Measurements from ENCODE around the gene NOTCH4. TPM values are rescaled to one million over a fixed set of nuclear protein-coding genes. Genes with fewer than 3 reads are reported as not detected.

NOTCH4 gene
- 0.85 and 1.5 TPM in 2 replicates for total RNA-seq

DNA sequence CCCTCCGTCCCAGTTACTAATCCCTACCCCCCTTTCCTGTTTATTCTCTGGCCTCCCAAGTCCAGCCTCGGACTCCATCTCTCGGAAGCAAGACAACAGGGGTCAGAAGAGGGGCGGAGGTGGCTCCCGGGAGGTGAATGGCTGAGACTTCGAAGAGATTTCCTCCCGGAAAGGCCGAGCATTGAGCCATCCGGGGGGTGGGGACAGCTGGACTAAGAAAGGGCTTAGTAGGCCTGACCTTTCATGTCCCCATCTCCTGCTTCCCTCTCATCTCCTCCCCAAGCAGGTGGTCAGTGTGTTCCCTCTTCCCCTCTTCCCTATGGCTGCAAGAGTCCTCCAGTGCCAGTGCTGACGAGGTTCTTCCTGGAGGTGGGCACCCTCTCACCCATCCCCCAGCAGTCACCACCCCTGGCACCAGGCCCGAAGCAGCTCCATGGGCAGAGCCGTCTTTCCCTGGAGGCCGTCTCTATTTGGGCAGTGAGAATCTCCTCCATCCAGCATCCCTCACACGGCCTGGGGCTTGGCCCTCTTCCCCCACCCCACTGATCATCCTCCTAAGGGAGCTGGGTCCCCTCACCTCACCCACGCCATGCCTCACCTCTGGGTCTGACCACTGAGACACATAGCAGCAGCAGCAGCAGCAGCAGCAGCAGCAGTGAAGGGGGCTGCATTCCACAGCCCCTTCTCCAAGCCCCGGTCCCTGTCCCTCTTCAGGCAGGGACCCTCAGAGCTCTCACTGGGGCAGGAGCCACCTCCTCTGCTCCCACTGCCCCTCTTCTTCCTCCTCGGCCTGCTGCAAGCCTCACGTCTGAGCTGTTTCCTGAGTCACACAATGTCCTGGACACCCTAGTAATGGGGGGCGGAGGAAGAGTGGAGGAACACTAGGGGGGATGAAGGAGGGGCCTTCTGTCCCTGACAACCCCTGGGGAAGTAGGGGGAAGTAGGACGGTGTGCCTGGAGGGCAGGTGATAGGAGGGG, at the start of gene NOTCH4:
Gene NOTCH4, minus strand, starts transcription at position 810 of the 978 bp plus-strand sequence. Its CDS starts 139 bp downstream, at position 671.

DNA sequence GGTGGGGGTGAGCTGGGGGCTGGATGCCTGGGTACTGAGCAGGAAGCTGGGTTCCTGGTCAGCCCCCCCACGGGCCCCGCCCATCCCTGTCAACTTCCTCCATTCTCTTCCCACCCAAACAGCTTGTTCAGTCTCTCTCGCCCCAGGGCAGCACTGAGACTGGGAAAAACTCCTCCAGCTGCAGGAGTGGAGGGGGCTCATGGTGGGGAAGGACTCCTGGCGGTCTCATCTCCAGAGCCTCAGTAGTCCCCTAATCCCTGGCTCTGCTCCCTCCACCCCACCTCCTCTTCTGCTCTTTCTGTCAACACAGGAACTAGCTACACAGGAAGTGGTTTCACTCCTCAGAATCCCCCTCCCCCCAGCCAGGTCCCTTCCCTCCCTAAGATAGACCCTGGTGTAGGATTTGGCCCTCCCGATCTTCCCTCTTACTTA, 31.2 kb downstream of the NOTCH4 start, which contains the start of gene GPSM3:
Gene GPSM3, minus strand, starts transcription at position 36 of the 432 bp plus-strand sequence. CDS start 130 bp downstream, outside the sequence.

DNA sequence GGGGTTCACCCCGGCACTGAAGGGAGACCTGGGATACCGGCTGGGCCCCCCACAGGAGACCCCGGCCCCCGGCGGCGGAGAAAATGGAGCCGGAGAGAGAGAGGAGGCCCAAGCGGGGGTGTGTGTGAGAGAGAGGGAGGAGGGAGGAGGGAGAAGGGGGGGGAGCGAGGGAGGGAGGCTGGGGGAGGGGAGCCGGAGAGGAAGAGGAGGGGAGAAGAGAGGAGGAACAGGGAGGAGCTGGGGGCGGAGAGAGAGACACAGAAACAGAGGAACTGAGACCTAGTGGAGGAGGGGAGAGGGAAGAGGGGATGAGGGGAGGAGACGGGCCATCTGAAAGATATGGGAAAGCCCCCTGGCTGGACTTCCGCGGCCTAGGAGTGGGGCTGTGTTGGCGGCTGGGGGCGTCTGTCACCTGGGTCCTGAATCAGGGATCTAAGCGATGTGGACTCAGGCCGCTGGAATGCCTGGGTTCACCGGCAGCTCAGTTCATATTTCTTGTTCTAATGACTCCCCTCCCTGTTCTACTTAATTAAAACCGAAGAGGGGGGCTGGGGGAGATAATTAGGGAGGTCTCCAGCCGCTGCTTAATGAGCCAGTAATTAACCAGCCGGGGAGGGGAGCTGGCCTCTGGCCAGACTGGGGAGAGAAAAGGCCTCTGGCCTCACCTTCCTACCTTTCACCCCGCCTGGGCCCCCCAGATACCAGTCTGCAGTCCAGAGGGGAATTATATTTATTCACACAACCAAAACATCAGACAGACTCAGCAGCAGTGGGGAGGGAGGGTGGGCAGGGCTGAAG, 33.6 kb downstream of the NOTCH4 start, which contains the start of gene PBX2:
Gene PBX2, minus strand, starts transcription at position 149 of the 798 bp plus-strand sequence. CDS start 287 bp downstream, outside the sequence.

DNA sequence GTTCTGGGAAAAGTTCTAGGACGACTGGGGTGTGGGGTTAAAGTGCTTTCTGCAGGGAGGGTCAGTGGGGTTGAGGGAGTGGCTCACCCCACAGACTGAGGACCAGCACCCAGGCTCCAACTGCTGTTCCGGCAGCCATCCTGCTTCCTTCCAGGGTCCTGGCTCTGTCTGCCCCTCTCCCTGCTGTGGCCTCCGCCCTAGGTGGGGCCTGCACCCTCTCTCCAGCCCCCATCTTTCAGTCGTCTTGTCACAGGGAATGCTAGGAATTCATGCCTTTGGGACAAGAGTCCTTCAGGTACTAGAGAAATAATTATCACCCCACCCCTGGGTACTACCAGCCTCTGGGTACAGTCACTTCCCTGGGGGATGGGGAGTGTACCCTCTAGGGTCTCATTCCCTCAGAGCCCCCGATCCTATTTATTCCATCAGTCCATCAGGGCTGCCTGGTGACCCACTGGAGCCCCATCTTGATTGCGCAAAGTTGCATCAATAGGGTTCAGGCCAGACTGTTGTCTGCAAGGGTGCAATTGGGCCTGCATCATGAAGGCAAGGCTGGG, 39.7 kb downstream of the NOTCH4 start, which contains the start of gene AGER:
Gene AGER, minus strand, starts transcription at position 170 of the 557 bp plus-strand sequence. Its CDS starts 31 bp downstream, at position 139.

DNA sequence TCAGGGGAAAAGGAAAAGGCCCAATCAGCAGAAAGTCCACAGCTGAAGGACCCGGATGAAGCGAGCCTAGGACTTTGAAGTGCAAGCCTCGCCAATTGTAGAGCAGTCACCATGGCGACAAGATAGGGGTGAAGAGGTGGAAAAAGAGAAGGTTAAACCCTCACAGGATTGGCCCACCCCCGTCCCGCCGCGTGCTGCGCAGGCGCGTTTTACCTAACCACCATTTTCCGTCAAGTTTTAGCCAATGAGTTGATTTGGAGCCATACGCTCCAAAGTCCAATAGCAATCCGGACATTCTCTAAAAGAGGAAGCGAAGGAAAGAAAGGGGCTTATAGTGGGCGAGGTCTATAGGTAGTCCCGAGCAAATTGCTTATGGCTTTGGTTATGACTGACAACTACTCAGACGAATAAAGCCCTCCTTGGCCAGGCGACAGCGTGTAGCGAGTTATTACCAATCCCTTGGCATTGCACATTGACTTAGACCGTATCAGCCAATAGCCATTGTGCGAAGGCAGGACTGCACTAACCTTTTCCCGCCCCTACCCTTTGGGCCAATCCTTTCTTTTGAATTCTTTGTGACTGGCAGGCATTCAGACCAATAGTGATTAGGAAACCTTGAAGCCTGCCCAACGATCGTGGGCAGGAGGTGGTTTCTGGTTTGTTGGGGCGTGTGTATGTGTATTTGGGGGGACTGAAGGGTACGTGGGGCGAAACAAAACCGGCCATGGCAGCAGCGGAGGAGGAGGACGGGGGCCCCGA, 45.9 kb downstream of the NOTCH4 start, which contains the start of gene RNF5:
Gene RNF5, plus strand, starts transcription at position 618 of the 759 bp plus-strand sequence. Its CDS starts 107 bp downstream, at position 725.

DNA sequence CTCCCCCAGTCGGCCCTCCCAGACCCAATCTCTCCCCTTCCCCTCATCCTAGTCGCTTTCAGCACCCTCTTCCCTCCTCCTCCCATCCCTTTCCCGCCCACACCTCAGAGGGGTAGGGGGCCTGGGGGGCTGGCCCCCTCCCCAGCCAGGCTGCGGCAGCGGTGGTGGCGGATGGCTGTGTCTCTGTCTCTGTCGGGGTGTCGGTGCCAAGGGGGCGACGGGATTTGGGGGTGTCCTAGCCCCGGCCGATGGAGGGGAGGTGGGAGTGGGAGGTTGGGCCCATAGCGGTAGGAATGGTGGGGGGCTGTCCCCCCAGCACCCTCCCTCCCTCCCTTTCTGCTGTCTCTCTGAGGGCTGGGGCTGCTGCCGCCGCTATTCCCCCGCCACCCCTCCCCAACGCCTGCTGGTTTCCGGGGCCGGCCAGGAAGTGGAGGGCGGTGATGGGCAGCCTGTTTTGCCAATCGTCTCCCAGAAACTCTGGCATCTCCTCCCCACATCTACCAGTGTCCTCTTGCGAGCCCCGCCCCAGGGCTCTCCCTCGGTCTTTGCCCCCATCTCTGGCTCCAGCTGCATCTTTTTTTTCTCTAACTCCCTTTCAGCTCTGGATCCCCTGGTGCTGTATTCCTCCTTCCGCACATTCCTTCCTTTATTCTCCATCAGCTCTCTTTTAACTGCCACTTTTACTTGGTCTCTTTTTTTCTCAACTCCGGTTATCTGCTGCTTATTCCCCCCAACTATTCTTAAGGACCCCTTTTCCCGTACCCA, 48.0 kb downstream of the NOTCH4 start, which contains the start of gene AGPAT1:
Gene AGPAT1, minus strand, starts transcription at position 374 of the 765 bp plus-strand sequence. CDS start 4,588 bp downstream, outside the sequence.

DNA sequence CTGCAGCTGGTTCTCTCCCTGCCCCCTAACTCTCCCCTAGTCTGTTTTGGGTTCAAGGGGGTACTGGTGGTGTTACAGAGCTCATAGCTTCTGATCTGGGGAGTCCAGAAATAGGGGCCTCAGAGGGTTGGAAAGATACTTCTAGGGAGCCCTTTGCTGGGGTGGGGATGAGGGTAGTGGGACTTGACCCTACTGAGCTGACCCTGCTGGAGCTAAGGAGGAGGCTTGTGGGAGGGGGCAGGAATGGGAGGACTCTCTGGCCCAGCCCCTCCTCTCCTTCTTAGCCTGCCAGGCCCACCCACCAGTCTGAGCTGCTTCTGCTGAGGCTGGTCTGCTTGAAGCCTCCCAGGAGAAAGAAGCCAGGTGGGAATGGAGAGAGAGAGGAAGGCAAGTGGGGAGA, 59.6 kb downstream of the NOTCH4 start, which contains the start of gene EGFL8:
Gene EGFL8, plus strand, starts transcription at position 301 of the 400 bp plus-strand sequence. CDS start 1,571 bp downstream, outside the sequence.

DNA sequence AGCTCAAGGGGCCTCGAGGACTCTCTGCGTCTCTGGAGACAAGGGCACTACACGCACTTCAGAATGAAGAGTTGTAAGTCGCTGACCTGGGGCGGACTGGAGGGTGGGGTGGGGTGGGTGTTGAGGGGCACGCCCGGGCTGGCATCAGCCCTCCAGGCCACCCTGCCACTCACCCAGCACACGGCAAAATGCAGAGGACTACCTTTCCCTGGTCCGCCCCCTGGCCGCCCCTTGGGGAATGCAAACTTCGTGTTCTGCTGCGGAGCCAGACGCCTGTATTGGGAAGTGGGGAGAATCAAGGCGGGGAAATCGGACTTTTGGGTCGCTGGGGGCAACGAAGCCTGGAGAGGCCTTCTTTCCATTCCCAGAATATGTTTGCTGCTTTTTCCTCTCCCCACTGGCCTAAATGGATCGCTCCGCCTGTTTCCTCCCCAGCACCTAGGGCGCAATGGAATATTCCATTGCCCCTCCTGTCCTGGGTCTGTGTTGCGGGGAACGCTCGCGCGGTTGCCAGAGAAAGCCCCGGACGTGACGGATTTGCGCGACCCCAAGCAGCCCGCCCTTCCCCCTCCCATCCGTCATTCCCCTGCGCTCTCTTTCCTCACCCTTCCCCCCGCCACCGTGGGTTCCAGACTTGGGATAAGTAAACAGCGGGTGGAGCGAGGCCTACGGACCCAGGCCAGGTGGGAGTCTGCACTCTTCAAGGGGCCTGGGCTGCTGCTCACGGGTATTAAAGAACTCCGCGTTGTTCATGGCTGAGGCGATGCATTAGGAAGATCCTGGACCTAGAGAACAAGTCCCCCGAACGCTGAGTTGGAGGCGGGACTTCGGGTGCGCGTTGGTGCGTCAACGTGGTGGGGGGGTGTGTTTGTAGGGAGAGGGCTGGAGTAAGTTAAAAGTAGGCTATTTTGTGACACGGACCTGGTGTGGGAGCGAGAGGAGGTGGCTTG, 70.0 kb downstream of the NOTCH4 start, which contains the start of gene PPT2:
Gene PPT2, plus strand, starts transcription at position 578 of the 950 bp plus-strand sequence. CDS start 454 bp downstream, outside the sequence.

DNA sequence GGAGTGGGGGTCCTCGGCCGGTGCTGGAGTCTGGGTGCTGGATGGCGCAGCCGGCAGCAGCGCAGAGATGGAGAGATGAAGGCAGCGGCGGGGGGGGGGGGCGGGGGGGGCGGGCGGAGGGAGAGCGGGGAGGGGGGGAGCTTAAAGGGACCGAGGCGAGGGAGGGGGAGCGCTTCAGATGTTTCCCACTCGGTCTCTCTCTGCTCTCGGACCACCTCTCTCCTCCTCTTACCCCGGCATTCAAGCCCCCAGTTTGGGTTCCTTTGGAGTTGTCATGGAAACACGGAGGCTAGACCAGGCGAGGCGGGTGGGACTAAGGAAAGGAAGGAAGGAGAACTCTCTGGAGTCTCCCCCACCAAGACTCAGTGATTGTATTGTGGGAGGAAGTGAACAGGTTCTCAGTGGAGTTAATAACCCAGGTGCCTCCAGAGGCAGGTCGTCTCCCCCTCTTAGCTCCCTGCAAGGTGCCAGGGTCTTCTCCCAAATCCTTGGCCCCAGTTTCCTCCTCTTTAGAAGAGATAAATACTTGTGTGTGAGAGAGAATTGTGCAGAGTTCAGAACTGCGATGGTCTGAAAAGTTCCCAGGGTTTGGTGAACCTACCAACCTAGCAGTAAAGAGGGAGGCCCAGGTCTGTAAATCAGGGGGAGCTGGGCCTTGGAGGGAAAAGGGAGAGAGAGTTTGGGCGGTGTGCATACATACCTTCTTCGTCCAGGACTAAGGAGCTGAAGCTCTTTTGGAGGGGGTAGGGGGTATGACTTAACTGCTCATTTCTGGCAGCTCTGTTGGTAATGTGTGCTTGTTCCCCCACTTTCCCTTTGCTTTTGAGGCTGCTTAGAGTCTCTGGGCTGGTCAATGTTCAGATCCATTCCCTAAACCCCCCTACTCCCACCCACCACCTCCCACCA, 71.8 kb downstream of the NOTCH4 start, which contains the start of gene PRRT1:
Gene PRRT1, minus strand, starts transcription at position 77 of the 906 bp plus-strand sequence. CDS start 112 bp downstream, outside the sequence.

Other genes with a start within 250 kb of the NOTCH4 start
- gene C4A, start 242.0 kb downstream of the NOTCH4 start, total RNA-seq = 1.2 and 5.1 TPM in 2 replicates
- 1.9 and 4.5 TPM in 2 replicates for gene C4B, start 209.3 kb downstream of the NOTCH4 start, total RNA-seq
- 0.19 TPM in 1 of 2 replicates, not detected in the other for gene CYP21A2, start 185.7 kb downstream of the NOTCH4 start, total RNA-seq
- 3.6 and 10.4 TPM in 2 replicates for gene TNXB, start 114.7 kb downstream of the NOTCH4 start, total RNA-seq
- 6.7 and 14.9 TPM in 2 replicates for gene ATF6B, start 95.8 kb downstream of the NOTCH4 start, total RNA-seq
- gene FKBPL, start 93.8 kb downstream of the NOTCH4 start, total RNA-seq = 5.0 and 5.9 TPM in 2 replicates
- 0.28 TPM in 1 of 2 replicates, not detected in the other for gene PRRT1, start 72.1 kb downstream of the NOTCH4 start, total RNA-seq
- gene PPT2, start 69.9 kb downstream of the NOTCH4 start, total RNA-seq = 10.2 and 49.3 TPM in 2 replicates
- 0.58 and 1.4 TPM in 2 replicates for gene EGFL8, start 59.5 kb downstream of the NOTCH4 start, total RNA-seq
- gene AGPAT1, start 48.0 kb downstream of the NOTCH4 start, total RNA-seq = 17.8 and 20.3 TPM in 2 replicates
- gene RNF5, start 45.7 kb downstream of the NOTCH4 start, total RNA-seq = 35.5 and 41.0 TPM in 2 replicates
- 0.56 and 0.58 TPM in 2 replicates for gene AGER, start 39.8 kb downstream of the NOTCH4 start, total RNA-seq
- 28.8 and 35.5 TPM in 2 replicates for gene PBX2, start 33.9 kb downstream of the NOTCH4 start, total RNA-seq
- 1.5 and 1.7 TPM in 2 replicates for gene GPSM3, start 31.4 kb downstream of the NOTCH4 start, total RNA-seq
- gene TSBP1, start 147.8 kb upstream of the NOTCH4 start, total RNA-seq = not detected in 2 replicates
- gene BTNL2, start 183.1 kb upstream of the NOTCH4 start, total RNA-seq = not detected in 2 replicates
- gene HLA-DRA, start 215.8 kb upstream of the NOTCH4 start, total RNA-seq = 0.38 and 1.7 TPM in 2 replicates